Stimulated activated CD4-positive, alpha-beta T cell treated with anti-CD3 and anti-CD28 coated beads, Interleukin-15, amount 100 ng/mL, for 24 hours (primary cell): ENCODE measurements around the gene LDLRAD3.

Experiments used
- DNase-seq: peaks from one replicate; pipeline ENCODE4 v3.0.0-alpha.2; 2020

Gene LDLRAD3

DNA sequence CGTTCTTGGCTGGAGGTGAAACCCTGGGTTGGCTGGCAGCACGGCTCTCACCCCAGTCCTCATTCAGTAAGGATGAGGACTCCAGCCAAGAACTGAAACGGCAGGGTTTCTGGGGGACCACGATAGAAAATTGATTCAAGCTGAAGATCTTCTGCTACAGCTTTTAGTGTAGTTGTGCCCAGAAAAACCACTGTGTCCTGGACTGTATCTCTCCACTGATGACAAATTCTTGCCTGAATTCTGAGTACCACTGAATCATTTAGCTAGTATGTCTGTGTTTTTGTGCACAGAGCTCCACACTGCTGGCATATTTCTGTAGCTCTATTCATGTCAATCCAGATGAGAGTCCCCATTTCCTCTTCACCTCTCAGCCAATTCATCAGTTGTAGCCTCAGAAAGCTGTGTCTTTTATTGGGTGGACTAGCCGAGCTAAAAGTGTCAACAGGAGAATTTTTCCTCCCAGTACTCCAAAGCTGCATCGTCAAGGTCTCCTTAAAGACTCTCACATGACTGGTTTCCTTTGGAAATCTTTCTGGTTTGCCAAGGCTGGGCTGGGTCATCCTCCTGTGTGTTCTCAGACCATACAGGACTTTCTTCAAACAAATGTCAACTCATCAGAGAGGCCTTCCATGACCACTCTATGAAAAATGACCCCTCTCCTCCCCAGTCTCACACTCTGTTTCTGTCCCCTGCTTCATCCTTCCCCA is 144.6 kb downstream of the LDLRAD3 start:
- DNase-seq, result no peak

DNA sequence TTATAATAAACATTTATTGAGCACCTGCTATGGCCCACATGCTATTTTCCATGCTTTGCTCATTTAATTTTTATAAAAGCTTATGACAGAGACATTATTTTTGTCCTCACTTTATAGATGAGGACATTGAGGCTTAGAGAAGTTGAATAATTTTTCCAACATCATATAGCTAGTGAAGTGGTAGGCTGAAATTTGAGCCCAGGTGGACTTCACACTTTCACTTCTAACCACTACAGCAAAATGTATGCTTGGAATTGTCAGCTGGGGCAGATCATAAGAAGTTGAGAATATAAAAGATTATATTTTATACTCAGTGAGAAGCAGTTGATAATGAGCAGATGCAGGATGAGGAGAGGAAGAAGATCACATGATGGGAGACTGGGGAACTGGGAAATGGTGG is 146.1 kb downstream of the LDLRAD3 start:
- DNase-seq, result no peak

DNA sequence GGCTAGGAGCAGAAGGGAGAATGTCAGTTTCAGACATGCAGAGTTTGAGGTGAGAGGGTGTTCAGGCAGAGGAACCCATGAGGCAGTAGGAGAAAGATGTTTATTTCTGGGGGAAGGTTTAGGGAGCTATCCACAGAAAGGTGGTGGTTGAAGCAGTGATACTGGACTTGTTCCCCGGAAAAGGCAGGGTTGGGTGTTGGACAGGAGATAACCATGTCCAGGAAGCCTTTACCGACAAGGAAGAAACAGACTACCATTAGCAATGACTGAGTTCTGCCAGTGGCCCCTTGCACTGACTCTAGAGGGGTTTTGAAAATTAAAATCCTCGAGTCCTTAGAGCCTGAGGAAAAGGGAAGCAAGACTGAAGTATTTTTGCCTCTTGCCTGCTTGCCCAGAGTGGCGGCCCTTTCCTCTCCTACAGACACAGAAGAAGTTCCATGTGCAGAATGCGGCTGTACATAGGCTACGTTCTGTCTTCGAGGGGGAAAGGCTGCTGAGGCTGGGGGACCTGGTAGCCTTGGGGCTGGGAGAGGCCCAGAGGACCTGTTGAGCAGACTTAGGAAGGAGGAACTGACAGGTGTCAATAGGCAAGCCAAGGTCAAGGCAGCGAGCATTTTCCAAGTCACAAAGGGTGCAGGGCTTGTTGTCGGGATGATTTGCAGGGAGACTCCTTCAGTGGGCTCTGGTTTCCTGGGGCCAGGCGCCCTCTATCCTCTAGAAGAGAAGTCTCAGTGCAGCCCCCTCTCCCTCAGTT is 146.7 kb downstream of the LDLRAD3 start:
- no peak for DNase-seq

DNA sequence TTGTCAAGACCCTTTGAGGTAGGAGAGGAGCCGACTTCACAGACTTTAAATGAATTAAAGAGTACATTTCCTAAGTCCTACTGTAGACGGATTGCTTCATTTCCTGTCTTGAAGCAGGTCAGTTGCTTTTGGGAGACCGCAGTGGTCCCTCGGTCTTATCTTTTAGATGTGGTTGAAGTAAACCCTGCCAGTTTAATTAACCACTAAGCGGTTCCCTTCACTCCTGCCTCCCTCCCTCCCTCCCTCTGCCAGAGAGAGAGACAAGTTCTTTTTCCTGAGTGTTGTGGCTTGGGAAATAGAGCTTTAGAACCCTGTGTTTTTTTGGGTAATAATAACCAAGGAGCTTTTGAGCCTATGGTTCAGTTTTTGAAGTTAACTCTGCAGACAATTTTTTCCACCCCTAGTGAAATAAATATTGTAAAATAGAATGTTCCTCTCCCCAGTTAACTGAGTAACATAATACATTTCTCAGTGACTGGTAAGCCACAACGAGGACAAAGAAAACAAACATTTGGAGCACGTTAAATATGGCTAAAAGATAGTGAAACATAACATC is 147.5 kb downstream of the LDLRAD3 start:
- no peak for DNase-seq

DNA sequence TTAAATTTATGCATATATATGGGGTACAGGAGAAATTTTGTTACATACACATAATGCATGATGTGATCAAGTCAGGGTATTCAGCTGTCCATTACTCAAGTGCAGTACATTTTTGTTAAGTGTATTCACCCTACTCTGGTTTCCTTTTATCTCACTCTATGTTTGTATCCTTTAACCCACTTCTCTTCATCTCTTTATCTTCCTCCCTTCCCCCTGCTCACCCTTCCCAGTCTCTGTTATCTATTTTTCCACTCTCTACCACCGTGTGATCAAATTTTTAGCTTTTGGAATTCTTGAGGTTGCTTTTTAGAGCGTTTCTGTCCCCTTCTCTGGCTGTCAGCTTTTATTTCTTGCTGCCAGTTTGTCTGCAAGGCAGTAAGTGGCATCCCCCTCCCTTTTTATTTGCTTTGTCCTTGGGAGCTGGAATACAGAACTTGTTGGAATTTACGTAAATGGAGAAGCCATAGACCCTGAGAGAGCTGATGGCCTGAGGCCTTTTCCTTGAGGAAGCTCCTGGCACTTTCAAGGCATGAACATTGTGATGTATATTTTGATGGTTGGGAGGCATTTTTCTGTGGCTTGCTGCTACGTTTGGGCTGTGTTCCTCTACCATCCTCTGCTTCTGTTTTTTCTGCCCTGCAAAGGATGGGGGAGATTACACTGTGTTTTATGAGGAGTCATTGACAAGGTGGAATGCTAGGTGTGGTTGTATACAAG is 148.6 kb downstream of the LDLRAD3 start:
- no peak for DNase-seq

DNA sequence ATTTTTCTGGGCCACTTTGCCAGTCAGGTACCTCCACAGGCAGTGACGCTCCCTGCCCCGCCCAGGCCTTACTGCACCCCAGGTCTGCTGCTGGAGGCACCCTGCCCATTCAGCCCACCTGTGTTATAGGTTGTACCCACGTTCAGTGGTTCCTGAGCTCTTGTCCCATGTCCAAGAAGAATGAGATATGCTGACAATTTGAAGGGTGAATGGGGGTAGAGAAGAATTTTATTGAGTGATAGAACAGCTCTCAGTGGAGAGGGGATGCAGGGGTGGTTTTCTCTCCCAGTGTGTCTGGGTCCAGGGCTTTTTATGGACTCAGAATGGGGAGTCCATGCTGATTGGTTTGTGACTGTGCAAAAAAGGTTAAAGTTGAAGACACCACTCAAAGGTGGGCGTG is 149.7 kb downstream of the LDLRAD3 start:
- no peak for DNase-seq

DNA sequence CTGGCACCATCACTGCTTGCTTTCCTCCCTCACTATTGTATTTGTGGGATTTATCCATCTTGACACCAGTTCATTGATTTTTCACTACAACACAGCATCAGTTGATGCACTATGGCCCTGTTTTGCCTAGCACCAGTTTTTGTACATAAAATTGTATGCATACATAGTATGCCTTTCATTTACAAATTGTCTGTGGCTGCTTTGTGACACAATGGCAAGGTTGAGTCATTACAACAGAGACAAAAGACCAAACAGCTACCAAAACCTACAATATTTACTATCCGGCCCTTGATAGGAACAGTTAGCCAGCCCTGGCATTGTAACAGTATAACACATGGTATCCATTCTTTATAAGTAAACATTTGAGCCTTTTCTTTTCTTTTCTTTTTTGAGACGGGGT is 150.3 kb downstream of the LDLRAD3 start:
- no peak for DNase-seq

DNA sequence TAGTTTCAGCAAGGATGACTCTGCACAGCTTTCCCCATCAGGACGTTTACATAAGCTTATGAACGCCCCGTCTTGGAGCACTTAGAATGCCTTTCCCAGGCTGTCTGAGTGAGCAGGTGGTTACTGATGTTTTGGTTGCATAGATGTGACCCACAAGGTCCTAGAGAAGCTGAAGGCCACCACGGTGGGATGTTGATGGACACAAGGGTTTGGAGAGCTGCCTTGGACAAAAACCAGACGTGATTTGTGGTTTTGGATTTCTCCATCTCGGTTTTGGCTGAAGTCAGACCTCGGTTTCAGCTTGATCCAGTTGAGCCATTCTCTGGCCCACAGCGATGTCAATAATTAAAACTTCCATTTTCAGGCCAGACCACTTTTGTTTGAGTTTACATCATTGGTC is 151.9 kb downstream of the LDLRAD3 start:
- DNase-seq, result no peak

DNA sequence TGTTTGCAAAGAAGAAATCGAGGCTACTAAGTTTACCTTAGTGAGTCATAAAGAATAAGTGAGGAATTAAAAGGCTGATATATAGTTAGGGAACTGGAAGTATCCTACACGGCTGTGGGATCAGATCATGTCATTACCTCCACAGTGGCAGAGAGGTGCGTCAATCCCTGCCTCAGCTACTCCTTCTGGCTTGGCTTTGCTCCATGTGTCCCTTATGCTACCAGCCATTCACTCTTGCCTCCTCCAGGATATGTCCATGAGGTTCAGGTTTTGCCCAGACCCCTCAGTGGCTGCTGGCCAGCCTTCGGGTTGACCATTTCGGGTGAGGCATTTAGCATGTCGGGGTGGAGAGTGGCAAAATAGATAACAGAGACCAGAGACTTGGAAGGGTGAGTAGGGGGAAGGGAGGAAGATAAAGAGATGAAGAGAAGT is 153.4 kb downstream of the LDLRAD3 start:
- DNase-seq, result no peak

DNA sequence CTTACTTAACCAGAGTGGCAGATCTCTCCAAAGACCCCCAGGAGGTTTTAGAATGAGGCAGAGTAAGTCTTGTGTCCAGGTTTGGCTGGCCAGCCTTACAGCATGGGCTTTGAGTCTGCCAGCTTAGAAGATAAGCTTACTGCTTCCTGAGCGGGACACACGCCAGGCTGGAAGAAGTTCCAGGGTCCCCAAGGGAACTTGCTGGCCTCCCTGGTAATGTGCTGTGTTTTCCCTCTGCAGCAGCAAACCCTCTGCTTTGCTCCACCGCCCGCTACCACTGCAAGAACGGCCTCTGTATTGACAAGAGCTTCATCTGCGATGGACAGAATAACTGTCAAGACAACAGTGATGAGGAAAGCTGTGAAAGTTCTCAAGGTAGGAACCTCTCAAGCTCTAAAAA is 154.2 kb downstream of the LDLRAD3 start:
- DNase-seq, result no peak

DNA sequence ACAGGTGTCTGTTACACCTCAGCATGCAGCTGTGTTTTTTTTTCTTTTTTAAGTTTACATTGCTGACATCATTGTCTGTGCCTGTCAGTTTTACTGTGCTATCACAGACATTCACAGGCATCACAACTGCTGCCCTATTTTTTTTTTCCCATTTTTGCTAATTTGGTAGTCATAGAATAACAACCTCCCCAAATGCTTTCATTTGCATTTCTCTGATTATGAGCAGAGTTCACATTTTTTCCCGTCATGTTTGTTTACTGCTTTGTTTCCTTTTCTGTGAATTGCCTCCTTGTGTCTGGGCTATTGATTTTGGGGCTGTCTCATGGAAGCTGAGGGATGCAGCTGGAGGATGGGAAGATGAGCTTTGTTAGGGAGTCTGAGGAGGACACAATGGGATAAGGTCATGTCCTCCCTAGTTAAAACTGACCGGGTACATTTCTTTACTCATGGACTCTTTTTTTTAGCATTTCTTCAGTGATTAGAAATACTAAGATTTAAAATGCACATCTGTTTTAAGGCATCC is 155.1 kb downstream of the LDLRAD3 start:
- DNase-seq, result no peak

DNA sequence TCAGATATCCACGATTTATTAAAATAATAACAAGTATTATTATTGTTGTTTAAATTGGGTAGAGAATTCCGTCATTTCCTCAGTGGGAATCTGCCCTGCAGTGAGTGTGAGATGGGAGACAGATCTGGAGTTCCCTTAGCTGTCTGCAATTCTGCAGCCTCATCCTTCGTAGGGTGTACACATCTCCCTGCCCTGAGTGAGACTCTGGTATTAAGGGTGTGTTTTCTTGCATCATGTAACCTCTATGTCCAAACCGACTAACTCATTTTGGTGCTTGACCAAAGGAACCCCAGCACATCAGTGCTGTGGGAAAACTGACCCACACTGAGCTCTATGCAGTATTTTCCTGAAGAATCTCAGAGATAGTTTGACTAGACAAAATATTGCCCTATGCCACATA is 157.6 kb downstream of the LDLRAD3 start:
- DNase-seq, result no peak

DNA sequence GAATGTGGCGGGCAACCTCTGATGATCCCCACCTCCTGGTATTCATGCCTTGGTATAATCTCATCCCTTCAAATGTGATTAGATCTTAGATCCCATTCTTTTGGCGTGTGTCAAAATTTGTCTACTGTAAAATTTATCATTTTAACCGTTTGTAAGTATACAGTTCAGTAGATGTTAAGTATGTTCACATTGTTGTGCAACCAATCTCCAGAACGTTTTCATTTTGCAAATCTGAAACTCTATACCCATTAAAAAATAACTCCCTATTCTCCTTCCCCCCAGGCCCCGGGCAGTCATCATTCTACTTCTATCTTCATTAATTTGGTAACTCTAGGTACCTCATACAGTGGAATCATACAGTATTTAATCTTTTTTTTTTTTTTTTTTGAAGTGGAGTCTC is 159.0 kb downstream of the LDLRAD3 start:
- no peak for DNase-seq

DNA sequence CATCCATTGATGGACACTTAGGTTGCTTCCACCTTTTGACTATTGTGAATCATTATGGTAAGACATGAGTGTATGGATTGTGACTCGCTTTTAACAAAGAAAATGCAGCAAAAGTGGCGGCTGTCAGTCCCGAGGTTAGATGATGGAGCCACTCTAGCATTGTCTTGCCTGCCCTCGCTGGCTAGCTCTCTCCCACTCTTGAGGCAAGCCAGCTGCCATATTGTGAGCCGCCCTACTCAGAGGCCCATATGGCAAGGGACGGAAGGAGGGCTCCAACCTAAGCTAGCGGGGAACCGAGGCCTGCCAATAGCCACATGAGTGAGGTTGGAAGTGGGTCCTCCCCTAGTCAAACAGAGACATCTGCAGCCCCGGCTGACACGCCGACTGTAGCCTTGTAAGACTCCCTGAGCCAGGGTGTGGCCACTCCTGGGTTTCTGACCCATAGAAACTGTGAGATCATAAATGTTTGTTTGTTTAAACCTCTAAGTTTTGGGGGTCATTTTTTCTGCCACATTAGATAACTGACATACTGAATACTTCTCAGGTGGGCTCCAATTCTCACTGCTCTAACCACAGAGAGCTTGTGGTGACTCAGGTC is 160.2 kb downstream of the LDLRAD3 start:
- no peak for DNase-seq

DNA sequence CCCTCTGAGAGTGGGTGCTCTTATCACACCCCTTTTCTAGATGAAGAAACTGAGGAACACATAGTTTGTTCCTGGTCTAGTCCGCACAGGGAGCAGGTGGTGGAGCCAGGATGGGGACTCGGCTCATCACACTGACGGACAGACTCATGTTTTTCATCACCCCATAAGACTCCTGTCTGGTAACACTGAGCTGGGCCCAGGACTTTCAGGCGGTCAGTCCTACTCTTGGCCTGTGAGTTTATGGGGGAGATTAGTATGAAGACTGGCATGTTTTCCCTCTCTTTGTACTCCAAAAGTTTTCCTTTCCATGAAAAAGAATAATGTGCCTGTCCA is 160.8 kb downstream of the LDLRAD3 start:
- no peak for DNase-seq

DNA sequence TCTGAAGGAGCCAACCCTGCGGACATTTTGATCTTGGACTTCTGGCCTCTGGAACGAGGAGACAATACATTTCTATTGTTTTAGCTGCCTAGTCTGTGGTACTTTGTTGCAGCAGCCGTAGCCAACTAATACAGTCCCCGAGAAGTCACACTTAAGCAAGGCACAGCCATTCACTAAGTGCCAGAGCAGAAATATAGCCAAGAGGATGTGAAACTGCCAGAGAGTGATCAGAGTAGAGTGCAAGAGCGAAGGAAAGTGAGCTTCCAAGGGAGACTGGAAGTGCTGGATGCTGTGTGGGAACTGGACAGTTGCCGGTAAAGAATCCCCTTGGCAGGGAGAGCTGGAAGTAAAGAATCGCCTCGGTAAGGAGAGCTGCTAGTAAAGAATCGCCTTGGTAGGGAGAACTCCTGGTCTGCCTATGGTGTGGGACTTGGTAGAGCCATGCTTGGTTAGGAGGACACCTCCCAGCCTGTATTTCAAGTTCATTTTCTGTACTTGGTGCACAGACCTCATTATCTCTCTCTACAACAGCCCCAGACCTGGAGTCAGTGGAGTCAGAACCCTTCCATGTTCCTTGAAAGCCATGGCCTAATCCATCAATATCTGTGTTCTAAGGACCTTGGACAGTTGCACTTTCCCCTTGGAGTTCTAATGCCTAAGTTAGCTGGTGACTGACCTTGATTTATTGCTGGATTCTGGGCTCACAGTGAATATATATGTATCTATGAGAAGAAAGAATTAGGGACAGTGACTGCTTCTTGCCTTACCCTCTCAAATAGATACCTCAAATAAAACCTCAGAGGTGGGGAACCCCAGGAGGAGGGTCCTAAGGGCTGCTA is 162.1 kb downstream of the LDLRAD3 start:
- DNase-seq, result no peak

DNA sequence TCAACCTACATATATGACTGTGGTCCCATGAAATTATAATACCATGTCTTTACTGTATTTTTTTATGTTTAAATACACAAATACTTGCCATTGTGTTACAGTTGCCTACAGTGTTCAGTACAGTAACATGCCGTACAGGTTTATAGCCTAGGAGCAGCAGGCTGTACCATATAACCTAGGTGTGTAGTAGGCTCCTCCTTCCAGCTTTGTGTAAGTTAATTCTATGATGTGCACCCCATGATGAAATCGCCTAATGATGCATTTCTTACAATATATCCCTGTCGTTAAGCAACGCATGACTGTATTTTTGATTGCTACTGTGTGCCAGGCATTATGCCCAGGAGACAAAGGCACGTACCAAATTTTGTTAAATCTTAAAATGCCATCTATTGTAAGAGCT is 163.7 kb downstream of the LDLRAD3 start:
- DNase-seq, result no peak

DNA sequence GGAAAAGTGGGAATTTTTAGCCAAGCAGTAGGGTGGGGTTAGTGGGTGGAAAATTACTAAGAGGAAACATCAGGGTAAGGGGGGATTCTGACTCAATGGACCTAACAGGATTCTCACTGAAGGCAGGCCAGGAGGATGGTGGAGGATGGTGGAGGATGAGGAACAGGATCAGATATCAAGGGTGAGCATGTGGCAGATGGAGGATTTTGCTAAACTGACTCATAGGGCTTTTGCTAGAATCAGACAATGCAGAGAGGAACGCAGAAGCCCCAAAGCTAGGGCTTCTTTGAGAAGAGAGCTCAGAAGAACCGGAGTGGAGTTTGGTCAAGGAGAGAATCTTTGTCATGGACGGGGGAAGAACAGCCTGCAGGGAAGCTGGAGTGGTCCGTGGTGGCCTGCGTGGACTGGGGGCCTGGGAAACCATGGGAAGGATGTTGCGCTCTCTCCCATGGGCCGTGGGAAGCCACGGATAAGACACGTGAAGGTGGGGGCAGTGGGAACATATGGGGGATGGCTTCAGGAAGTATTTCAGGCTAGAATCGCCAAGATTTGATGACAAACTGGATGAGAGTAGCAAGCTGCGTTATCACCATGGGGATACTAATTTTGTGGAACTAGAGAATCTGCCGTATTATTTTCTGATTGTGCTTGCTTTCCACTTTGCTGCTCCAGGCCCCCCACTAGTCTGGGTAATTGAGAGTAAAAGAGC is 165.2 kb downstream of the LDLRAD3 start:
- no peak for DNase-seq

DNA sequence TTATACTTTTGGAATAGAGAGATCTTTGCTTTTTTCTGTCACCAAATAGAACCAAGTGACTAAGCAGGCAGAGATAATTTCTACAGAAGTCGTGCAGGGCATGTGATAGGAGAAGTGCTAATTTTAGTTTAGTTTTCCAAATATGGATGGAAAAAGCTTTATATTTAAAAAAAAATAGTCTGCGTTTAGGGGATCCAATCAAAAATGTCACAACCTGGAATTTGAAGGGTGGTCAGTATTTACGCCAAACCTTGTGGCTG is 165.7 kb downstream of the LDLRAD3 start:
- no peak for DNase-seq

DNA sequence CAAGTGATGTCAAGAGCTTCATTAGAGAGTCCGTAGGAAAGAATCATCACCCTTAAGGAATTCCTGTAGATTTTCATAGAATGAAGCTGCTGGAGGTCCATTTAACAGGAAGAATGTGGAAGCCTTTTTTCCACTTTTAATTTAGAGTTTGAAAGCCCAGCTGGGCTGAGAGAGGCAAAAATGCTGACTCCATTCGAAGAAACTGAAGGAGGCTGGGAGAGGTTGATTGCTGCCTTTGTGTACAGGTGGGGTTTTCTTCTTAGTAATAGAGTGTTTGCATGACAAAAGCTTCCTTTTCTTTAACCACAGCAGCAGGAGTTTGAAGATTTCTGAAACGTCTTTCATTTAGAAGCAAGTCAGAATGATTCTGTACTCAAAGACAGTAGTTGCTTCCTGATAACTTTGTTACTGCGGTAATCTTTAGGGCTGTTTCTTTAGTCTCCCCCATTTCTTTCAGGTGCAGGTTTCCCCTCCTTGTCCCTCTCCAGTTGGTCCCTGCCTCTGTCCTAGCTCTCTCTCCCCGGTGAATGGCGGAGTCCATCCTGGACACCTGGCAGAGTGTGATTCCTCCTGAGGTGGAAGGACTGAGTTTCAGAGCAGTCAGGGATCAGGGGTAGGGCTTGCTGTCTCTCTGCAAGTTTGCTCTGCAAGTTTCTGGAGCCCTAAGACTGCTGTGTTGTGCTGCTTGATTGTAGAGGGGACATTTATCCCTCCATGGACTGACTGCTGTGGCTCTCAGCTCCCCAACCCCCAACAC is 166.2 kb downstream of the LDLRAD3 start:
- no peak for DNase-seq
